Measurements from ENCODE around the gene TMC4.
"Not testable (repeated sequence)": the region's sequence is repeated elsewhere in the genome, so short reads cannot be mapped to it uniquely, and the experiment has no call there.

The TMC4 gene

GRCh38 chr19:54190503-54191010, 17.6 kb upstream of the TMC4 start:
- H3K4me3 Mint-ChIP-seq: peak overlapping the region; percentile 97
- peak overlapping the region; percentile 100 for H3K27ac Mint-ChIP-seq
- H3K27me3 Mint-ChIP-seq: no peaks in the 10 kb centered on the region
- H3K36me3 Mint-ChIP-seq: peaks cover 3% of the 10 kb centered on the region
- peaks cover 38% of the 10 kb centered on the region for H3K4me1 Mint-ChIP-seq
- no peaks in the 10 kb centered on the region for H3K9me3 Mint-ChIP-seq

DNA sequence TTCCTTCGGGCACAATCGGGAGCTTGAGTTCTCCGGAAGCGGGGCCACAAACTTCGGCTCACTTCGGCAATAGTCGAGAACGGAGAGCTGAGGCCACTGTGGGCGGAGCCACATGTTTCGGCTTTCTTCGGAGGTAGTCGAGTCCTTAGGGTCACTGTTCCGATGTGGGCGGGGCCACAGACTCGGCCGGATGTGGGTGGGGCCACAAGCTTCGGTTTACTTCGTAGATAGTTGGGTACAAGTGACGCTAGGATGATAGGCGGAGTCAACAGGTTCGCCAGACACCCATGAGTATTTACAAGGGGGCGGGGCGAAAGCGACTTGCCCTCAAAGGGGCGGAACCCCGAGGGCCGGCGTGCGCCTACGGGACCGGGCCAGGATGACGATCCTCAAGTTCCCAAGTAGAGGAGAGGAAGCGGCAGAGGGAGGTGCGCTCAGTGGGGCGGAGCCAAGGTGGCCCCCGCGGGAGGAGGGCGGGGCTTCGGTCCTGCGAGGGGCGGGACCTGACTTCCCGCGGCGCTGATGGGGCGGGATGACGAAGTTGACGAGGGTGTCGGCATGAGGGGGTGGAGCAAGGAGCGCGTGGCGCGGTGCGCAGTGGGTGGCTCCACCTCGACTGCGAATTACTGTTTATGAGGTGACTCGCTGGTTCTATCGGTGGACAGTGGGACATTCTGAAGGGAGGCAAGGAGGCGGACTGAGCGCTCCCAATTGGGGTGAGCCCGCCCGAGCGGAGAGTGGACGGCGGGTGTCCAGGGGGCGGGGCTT, 17.0 kb upstream of the TMC4 start:
- Mint-ChIP-seq H3K27me3 (no peaks in the 10 kb centered on the region), H3K4me1 (peaks cover 38% of the 10 kb centered on the region), H3K9me3 (no peaks in the 10 kb centered on the region), H3K4me3 (peak overlapping the region; percentile 97), H3K36me3 (no peaks in the 10 kb centered on the region), H3K27ac (peak overlapping the region; percentile 100)

DNA sequence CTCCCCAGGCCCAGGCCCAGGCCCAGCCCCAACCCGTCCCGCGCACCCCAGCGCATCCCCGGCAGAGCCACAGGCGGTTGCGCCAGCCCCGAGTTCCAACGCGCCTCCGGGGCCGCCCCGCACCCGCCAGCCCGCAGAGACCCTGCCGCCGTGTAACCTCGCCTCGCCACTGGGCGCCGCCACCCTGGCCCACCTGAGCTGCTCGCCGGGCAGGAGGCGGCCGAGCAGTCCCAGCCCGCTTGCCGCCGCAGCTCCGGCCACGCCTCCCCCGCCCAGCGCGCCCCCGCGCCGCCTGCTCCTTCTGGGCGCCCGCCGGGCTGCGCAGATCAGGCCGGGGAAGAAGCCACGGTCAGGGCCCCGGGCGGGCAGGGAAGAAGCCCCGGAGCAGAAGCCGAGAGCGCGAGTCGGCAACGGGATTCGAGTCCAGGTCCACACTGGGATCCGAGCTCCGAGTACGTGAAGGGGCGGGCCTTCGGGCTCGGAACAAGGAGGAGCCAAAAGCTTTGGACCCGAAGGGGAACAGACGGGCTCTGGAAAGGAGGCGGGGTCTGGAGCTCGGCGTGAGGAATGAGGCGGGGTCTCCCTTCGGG, 16.3 kb upstream of the TMC4 start, which contains the start of gene MBOAT7:
Gene MBOAT7 (minus strand): TSS at position 436 of the 590 bp plus-strand sequence. CDS start 1,072 bp downstream, outside the sequence.
- peak within 1 kb of the TSS; percentile 100 for H3K27ac Mint-ChIP-seq
- H3K4me1 Mint-ChIP-seq: peaks cover 38% of the 10 kb centered on the region
- no peaks in the 10 kb centered on the region for H3K27me3 Mint-ChIP-seq
- no peaks in the 10 kb centered on the region for H3K36me3 Mint-ChIP-seq
- H3K4me3 Mint-ChIP-seq: peak within 1 kb of the TSS; percentile 97
- no peaks in the 10 kb centered on the region for H3K9me3 Mint-ChIP-seq

DNA sequence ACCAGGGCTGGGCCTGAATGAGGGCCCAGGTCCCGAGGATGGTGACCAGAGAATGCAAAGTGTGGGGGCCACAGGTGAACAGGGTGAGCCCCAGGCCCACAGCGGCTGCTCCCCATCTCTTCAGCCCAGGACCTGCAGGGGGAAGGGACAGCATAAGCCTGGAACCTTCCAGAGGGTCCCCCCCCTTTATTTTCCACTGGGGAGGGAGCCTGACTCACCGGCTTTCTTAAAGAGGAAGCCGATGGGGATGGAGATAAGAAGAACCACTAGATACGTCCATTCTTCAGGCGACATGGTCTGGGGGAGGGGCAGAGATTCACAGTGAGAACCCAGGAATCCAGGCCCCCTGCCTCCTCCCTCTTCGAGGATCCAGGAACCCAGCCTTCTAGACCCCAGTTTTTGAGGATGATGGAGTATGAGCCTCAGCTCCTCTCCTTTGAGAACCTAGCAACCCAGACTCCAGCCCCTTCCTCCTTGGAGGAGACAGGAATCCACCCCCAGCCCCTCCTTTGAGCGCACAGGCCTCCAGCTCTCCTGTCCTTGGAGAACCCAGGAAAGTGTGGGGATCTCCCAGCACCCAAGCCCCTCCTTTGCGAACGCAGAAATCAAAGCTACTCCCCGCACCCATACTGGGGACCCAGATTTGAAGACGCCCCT, 15.4 kb upstream of the TMC4 start:
- no peaks in the 10 kb centered on the region for H3K36me3 Mint-ChIP-seq
- H3K9me3 Mint-ChIP-seq: no peaks in the 10 kb centered on the region
- H3K27ac Mint-ChIP-seq: peak overlapping the region; percentile 74
- peak overlapping the region; percentile 89 for H3K4me3 Mint-ChIP-seq
- no peaks in the 10 kb centered on the region for H3K27me3 Mint-ChIP-seq
- peaks cover 33% of the 10 kb centered on the region for H3K4me1 Mint-ChIP-seq

DNA sequence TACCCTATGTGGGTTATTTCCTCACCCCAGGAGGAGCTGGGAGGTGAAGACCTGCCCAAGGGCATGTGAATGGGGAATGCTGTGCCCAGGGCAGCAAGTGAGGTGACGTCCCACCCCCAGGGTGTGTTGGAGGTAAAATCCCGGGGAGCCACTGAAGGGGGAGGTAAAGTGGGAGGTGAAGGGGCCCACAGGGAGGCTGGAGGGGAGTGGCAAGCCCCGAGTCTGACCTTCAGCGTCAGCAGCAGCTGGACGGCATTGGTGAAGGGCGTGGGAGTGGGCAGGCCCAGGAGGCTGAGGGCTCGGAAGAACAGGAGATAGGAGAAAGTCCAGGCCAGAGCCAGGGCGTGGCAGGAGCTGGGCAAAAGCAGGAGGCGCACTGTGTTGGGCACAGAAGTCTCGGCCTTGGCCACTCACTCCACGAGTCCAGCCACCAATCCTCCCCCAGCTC, 14.0 kb upstream of the TMC4 start:
- Mint-ChIP-seq H3K9me3 (no peaks in the 10 kb centered on the region), H3K27me3 (no peaks in the 10 kb centered on the region), H3K36me3 (no peaks in the 10 kb centered on the region), H3K4me1 (peaks cover 21% of the 10 kb centered on the region), H3K27ac (peak overlapping the region; percentile 38), H3K4me3 (peak overlapping the region; percentile 89)

- peaks cover 16% of the 10 kb centered on the region for H3K4me1 Mint-ChIP-seq
- H3K9me3 Mint-ChIP-seq: no peaks in the 10 kb centered on the region
- H3K27ac Mint-ChIP-seq: no peak overlapping the region
- no peaks in the 10 kb centered on the region for H3K27me3 Mint-ChIP-seq
- H3K36me3 Mint-ChIP-seq: no peaks in the 10 kb centered on the region
- no peak overlapping the region for H3K4me3 Mint-ChIP-seq
These were observed 13.4 kb upstream of the TMC4 start for GRCh38 chr19:54186351-54186750.

- H3K4me1 Mint-ChIP-seq: peaks cover 12% of the 10 kb centered on the region
- H3K27ac Mint-ChIP-seq: no peak overlapping the region
- no peak overlapping the region for H3K4me3 Mint-ChIP-seq
- H3K9me3 Mint-ChIP-seq: no peaks in the 10 kb centered on the region
- no peaks in the 10 kb centered on the region for H3K27me3 Mint-ChIP-seq
- H3K36me3 Mint-ChIP-seq: no peaks in the 10 kb centered on the region
These were observed 10.5 kb upstream of the TMC4 start for GRCh38 chr19:54183431-54183830.

DNA sequence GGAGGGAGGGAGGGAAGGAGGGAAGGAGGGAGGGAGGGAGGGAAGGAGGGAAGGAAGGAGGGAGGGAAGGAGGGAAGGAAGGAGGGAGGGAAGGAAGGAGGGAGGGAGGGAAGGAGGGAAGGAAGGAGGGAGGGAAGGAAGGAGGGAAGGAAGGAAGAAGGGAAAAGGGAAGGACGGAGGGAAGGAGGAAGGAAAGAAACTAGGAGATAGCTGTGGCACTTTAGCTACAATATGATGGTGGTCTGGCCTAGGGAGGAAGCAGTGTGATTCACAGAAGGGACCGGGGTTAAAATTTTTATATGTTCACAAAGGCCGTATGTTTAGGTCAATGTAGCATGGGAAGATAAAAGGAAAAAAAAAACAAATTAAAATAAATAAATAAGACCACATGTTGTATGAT, 8.9 kb upstream of the TMC4 start:
- not testable (repeated sequence) for H3K36me3 Mint-ChIP-seq, H3K27me3 Mint-ChIP-seq, H3K4me3 Mint-ChIP-seq, H3K4me1 Mint-ChIP-seq, H3K27ac Mint-ChIP-seq, H3K9me3 Mint-ChIP-seq

DNA sequence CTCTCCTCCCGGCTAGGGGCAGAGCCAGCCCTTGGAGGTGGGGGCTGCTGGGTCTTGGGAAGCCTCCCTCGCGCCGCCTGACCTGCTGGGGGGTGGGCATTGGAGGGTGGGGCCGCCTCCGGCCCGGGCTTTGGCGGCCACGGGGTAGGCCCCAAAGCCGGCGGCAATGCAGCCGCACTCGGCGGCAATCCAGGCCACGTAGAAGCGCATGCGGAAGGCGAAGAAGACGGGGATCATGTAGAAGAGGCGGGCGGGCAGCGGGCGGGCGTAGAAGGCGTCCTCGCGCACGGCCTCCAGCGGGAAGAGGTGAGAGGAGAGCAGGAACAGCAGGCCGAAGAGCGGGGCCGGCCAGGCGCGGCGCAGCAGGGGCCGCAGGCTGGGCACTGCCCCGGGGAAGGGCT, 7.7 kb upstream of the TMC4 start:
- Mint-ChIP-seq H3K4me3 (no peak overlapping the region), H3K36me3 (peaks cover 3% of the 10 kb centered on the region), H3K4me1 (no peaks in the 10 kb centered on the region), H3K27me3 (no peaks in the 10 kb centered on the region), H3K9me3 (no peaks in the 10 kb centered on the region), H3K27ac (no peak overlapping the region)

DNA sequence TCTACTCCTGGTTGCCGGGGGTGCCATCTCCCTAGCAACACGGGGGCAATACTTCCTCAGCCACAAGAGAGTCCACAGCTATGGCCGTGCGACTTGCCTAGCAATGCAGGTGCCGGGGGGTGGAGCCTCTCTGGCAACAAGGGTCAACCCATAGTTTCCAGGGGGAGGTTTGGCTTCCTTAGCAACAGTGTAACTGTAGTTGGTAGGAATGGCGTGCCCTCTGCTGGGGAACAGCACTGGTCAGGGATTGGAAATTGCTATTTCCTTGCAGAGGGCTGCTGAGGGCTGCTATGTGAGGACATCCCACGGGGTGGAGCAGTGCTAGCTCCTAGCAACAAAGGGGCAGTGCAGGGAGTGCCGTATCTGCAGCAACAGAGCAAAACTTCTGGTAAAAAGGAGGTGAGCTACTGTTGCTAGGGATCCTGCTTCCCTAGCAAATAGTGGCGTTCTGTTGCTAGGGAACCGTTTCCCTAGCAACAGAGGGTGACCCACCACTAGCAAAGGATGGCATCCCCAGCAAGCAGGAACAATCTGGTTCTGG, 7.0 kb upstream of the TMC4 start:
- H3K36me3 Mint-ChIP-seq: peaks cover 4% of the 10 kb centered on the region

GRCh38 chr19:54179262-54179852, 6.4 kb upstream of the TMC4 start:
- peaks cover 4% of the 10 kb centered on the region for H3K36me3 Mint-ChIP-seq
- no peak overlapping the region for H3K27ac Mint-ChIP-seq
- no peaks in the 10 kb centered on the region for H3K4me1 Mint-ChIP-seq
- no peaks in the 10 kb centered on the region for H3K9me3 Mint-ChIP-seq
- H3K4me3 Mint-ChIP-seq: no peak overlapping the region
- no peaks in the 10 kb centered on the region for H3K27me3 Mint-ChIP-seq

More for the DNA sequence above, 7.0 kb upstream of the TMC4 start:
- H3K27me3 Mint-ChIP-seq: no peaks in the 10 kb centered on the region
- no peak overlapping the region for H3K4me3 Mint-ChIP-seq
- H3K27ac Mint-ChIP-seq: no peak overlapping the region
- no peaks in the 10 kb centered on the region for H3K9me3 Mint-ChIP-seq
- H3K4me1 Mint-ChIP-seq: no peaks in the 10 kb centered on the region

- Mint-ChIP-seq H3K9me3 (no peaks in the 10 kb centered on the region), H3K36me3 (peaks cover 4% of the 10 kb centered on the region), H3K27ac (no peak overlapping the region), H3K4me1 (no peaks in the 10 kb centered on the region), H3K4me3 (no peak overlapping the region), H3K27me3 (no peaks in the 10 kb centered on the region)
These were observed 5.8 kb upstream of the TMC4 start for GRCh38 chr19:54178581-54179261.

- Mint-ChIP-seq H3K27me3 (no peaks in the 10 kb centered on the region), H3K36me3 (peaks cover 4% of the 10 kb centered on the region), H3K4me1 (no peaks in the 10 kb centered on the region), H3K27ac (no peak overlapping the region), H3K4me3 (no peak overlapping the region), H3K9me3 (no peaks in the 10 kb centered on the region)
These were observed 1.2 kb upstream of the TMC4 start for GRCh38 chr19:54173951-54174834.

GRCh38 chr19:54173359-54173699, 369 bp upstream of the TMC4 start:
- Mint-ChIP-seq H3K4me1 (no peaks in the 10 kb centered on the region), H3K4me3 (no peak overlapping the region), H3K36me3 (peaks cover 4% of the 10 kb centered on the region), H3K27ac (no peak overlapping the region), H3K9me3 (no peaks in the 10 kb centered on the region), H3K27me3 (no peaks in the 10 kb centered on the region)
